Epithelial cell of esophagus (primary cell): ENCODE data around the gene CFAP20.
A peak's percentile ranks its signal among the peaks of the same experiment; 100 is the strongest.

Experiments used
- DNase-seq: peaks from one replicate; pipeline ENCODE4 v3.0.0; 2010; ENCODE audit warnings: low read depth
- H3K4me3 ChIP-seq: 2 replicates; pipeline ENCODE4 v1.5.1; 2011; ENCODE audit warnings: mild to moderate bottlenecking, low read length, control low read depth
- TF ChIP-seq, protein P1 (sequence below): IDR thresholded peaks from 2 replicates; pipeline ENCODE4 v1.5.1; 2011; ENCODE audit warnings: low read depth, mild to moderate bottlenecking, low read length, control low read depth, inconsistent platforms; ENCODE audit not compliant: insufficient read depth; ENCODE audit errors: missing control alignments

The CFAP20 gene

DNA sequence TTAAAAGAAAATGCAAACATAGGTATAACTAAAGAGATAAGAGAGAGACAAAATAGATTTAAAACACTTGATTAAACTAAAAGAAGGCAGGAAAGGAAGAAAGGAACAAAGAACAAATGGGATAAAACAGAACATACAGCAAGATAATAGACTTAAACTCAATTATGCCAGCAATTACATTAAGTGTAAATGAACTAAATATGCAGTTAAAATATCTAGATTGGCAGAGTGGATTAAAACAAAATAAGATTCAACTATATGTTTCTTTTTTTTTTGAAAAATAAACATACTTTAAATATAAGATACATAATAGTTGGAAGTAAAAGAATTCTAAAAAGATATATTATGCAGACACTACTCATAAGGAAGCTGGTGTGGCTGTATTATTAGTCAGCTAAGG lies 9.7 kb upstream of the CFAP20 start:
- TF ChIP-seq, protein P1, sequence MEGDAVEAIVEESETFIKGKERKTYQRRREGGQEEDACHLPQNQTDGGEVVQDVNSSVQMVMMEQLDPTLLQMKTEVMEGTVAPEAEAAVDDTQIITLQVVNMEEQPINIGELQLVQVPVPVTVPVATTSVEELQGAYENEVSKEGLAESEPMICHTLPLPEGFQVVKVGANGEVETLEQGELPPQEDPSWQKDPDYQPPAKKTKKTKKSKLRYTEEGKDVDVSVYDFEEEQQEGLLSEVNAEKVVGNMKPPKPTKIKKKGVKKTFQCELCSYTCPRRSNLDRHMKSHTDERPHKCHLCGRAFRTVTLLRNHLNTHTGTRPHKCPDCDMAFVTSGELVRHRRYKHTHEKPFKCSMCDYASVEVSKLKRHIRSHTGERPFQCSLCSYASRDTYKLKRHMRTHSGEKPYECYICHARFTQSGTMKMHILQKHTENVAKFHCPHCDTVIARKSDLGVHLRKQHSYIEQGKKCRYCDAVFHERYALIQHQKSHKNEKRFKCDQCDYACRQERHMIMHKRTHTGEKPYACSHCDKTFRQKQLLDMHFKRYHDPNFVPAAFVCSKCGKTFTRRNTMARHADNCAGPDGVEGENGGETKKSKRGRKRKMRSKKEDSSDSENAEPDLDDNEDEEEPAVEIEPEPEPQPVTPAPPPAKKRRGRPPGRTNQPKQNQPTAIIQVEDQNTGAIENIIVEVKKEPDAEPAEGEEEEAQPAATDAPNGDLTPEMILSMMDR: no peak
- no peak overlapping the region for H3K4me3 ChIP-seq
- DNase-seq: no peak

DNA sequence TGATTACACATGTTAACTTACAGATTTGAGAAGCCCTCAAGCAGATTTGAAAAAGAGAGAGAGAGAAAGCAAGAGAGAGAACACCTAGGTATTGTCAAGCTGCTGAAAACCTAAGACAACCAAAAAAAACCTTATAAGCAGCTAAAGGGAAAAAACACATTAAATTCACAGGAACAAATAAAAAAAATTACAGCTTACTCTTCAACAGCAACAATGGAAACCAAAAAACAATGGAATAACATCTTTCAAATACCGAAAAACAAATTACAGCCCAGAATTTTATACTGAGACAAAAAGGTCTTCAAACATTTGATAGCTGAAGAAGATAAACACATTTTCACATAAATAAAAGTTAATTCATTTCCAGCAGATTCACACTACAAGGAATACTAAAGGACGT lies 8.4 kb upstream of the CFAP20 start:
- TF ChIP-seq, protein P1: no peak
- no peak for DNase-seq
- no peak overlapping the region for H3K4me3 ChIP-seq

DNA sequence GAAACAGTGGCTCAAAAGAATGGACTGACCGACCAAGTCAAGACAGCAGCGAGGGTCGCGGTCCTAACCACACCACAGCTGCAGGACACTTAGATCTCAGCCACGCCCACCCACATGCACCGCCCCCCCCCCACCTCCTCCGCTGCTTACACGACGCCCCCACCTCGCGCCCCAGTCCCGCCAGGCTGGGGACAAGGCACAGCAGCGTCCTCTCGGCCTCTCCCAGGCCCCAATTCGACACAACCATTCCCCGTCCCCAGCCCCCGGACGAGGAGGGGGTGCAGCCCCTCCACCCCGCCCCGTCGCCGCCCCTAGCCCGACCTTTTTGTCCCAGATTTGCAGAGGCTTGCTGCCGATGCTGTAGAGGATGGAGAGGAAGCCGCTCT lies 477 bp downstream of the CFAP20 start:
- DNase-seq: no peak
- peak overlapping the region; percentile 91 for H3K4me3 ChIP-seq
- TF ChIP-seq, protein P1: no peak

DNA sequence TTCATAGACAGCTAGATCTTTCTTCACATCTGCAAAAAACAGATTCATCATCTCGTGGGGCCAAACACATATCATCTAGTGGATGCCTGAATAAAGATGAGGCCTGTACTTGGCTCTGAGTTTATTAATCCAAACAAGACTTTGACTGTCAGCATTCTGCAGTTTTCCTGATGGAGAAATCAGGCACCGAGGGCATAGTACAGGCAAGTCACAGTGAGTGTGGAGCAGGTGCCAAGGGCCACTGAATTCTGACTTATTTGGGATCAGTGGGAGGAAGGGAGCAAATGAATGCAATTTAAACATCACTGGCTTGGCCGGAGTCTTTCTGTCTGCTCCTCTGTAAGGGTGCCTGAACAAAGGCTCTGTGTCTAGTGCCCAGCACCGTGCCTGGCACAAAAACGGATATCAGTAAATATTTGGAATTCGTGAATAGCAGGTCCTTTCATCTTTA lies 975 bp downstream of the CFAP20 start:
- H3K4me3 ChIP-seq: peak overlapping the region; percentile 91
- no peak for DNase-seq
- TF ChIP-seq, protein P1: no peak

DNA sequence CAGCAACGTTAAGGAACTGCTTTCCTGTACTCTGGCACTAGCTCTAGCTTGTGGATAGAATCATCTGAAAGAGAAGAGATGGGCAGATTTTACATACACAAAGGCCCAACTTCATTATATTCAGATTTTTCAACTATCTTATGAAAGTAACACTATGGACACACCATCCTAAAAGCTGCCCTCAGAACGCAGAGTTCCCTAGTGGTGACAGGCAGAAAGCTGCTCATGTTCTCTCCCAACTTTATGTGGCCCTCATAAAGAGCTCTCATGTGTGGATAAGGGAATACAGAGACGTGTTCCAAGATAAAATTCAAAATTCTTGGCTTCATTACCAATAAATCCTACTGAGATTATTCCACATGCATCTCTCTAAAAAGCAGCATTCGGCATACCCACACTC lies 1.5 kb downstream of the CFAP20 start:
- H3K4me3 ChIP-seq: peak overlapping the region; percentile 91
- TF ChIP-seq, protein P1: peak; percentile 28
- no peak for DNase-seq

DNA sequence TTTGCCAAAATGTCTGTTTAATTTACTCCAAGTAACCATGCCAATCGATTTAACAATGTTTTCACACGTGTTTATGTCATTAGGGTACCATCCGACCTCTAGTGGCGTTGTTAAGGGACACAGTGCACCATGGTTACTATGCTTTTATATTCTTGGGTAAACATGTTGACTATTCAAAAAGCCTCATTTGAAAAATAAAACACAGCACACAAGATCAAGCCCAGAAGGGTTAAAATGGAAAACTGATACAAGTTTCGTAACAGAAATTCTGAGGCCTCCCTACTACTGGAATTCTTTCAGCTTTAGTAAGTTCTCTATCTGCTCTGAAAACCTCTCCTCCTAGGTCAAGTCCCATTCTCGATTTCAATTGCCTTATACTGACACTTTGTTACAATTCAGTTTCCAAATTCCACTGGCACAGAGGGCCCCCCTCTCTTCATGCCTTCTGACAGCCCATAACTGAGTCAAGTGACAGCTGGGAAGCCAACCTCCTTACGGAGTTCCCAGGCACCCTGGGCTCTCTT lies 2.1 kb downstream of the CFAP20 start:
- peak overlapping the region; percentile 11 for H3K4me3 ChIP-seq
- DNase-seq: peak; percentile 35
- TF ChIP-seq, protein P1: peak; percentile 40

DNA sequence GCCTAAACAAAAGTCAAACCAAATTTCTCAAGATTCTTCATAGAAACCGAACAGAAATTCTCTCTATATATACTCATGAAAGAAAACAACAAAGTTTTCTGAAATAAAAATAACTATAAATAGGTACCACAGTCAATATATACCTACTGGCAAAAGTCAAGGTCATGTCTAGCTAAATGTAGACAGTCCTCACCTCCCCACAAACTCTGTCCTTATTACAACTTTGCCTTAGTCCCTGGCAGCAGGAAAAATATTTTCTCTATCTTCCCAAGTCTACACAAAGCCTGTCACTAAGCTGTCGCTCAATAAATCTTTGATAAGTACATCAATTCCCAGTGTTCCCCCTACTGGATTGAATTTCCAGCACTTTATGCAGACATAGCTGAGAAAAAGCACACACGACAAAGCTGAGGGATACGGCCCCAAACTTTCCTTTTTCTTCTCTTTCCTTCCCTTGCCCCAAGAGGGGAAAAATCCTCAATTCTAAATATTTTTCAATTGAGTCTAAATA lies 2.7 kb downstream of the CFAP20 start:
- no peak overlapping the region for H3K4me3 ChIP-seq
- TF ChIP-seq, protein P1: no peak

More for the DNA sequence above, 2.7 kb downstream of the CFAP20 start:
- DNase-seq: no peak
